ENCODE results near the gene ACTR1A. TPM values are rescaled to one million over a fixed set of nuclear protein-coding genes. Genes with fewer than 3 reads are reported as not detected.
A peak's percentile ranks its signal among the peaks of the same experiment; 100 is the strongest.
"Not testable (repeated sequence)": the region's sequence is repeated elsewhere in the genome, so short reads cannot be mapped to it uniquely, and the experiment has no call there.

ACTR1A gene
- total RNA-seq, 4 donors from 2014 or later, result 38.7 to 106 (median 70.9) TPM

- TF ChIP-seq POLR2A (IDR thresholded peaks at IDR 0.05), result no peak
- TF ChIP-seq CTCF (IDR thresholded peaks at IDR 0.05), result no peak
- Histone ChIP-seq H3K9me3 (no peaks in the 10 kb centered on the region), H3K27ac (peak overlapping the region in 1 of 2 donors; percentile 9), H3K36me3 (no peaks in the 10 kb centered on the region), H3K4me3 (peak overlapping the region; percentile 51 to 52), H3K4me1 (peaks cover 0 to 4% of the 10 kb centered on the region in 2 donors), H3K27me3 (no peaks in the 10 kb centered on the region)
- intact Hi-C loops (cut with DNase I; ENCODE audit: low total_unique reads), result no loop called here
- DNase-seq, result no peak
Measured at GRCh38 chr10:102460836-102461186, 41.7 kb downstream of the ACTR1A start.

GRCh38 chr10:102458656-102459055 lies 43.9 kb downstream of the ACTR1A start:
- H3K36me3 ChIP-seq, result no peaks in the 10 kb centered on the region
- H3K9me3 ChIP-seq, result no peaks in the 10 kb centered on the region
- H3K27ac ChIP-seq, result no peak overlapping the region
- DNase-seq, result no peak
- H3K4me1 ChIP-seq, result peaks cover 0 to 4% of the 10 kb centered on the region in 2 donors
- intact Hi-C loops (cut with DNase I; ENCODE audit: low total_unique reads), result no loop called here
- H3K4me3 ChIP-seq, result no peak overlapping the region
- TF ChIP-seq CTCF (IDR thresholded peaks at IDR 0.05), result no peak
- TF ChIP-seq POLR2A (IDR thresholded peaks at IDR 0.05), result no peak
- H3K27me3 ChIP-seq, result no peaks in the 10 kb centered on the region

GRCh38 chr10:102457591-102458150 lies 44.8 kb downstream of the ACTR1A start:
- no peak overlapping the region for H3K4me3 ChIP-seq
- intact Hi-C loops (cut with DNase I; ENCODE audit: low total_unique reads), result no loop called here
- no peaks in the 10 kb centered on the region for H3K36me3 ChIP-seq
- DNase-seq, result no peak
- no peaks in the 10 kb centered on the region for H3K9me3 ChIP-seq
- no peak overlapping the region for H3K27ac ChIP-seq
- no peak for TF ChIP-seq POLR2A (IDR thresholded peaks at IDR 0.05)
- TF ChIP-seq CTCF (IDR thresholded peaks at IDR 0.05), result no peak
- H3K4me1 ChIP-seq, result peaks cover 0 to 4% of the 10 kb centered on the region in 2 donors
- H3K27me3 ChIP-seq, result no peaks in the 10 kb centered on the region

GRCh38 chr10:102455893-102456471 lies 46.5 kb downstream of the ACTR1A start:
- Histone ChIP-seq H3K9me3 (no peaks in the 10 kb centered on the region), H3K27me3 (no peaks in the 10 kb centered on the region), H3K4me3 (no peak overlapping the region), H3K36me3 (no peaks in the 10 kb centered on the region), H3K4me1 (peaks cover 0 to 4% of the 10 kb centered on the region in 2 donors), H3K27ac (no peak overlapping the region)
- no peak for TF ChIP-seq POLR2A (IDR thresholded peaks at IDR 0.05)
- no peak for TF ChIP-seq CTCF (IDR thresholded peaks at IDR 0.05)
- intact Hi-C loops (cut with DNase I; ENCODE audit: low total_unique reads), result no loop called here
- DNase-seq, result no peak

GRCh38 chr10:102454662-102455487 lies 47.6 kb downstream of the ACTR1A start:
- H3K27ac ChIP-seq; H3K4me1 ChIP-seq; DNase-seq; H3K4me3 ChIP-seq; intact Hi-C loops (cut with DNase I; ENCODE audit: low total_unique reads); H3K27me3 ChIP-seq; H3K9me3 ChIP-seq; H3K36me3 ChIP-seq: not testable (repeated sequence)
